ENCODE data around the gene RSU1. TPM values are rescaled to one million over a fixed set of nuclear protein-coding genes. Genes with fewer than 3 reads are reported as not detected.

Gene RSU1
- total RNA-seq, 4 donors from 2014 or later = 41.4 to 58.7 (median 57.4) TPM

- no peak overlapping the region for H3K27ac ChIP-seq
- H3K4me3 ChIP-seq = no peak overlapping the region
- no peaks in the 10 kb centered on the region for H3K9me3 ChIP-seq
- H3K36me3 ChIP-seq = peaks cover 46% of the 10 kb centered on the region
- no peak for DNase-seq (ENCODE audit: low spot score in 2 of 2)
- TF ChIP-seq POLR2A (IDR thresholded peaks at IDR 0.05) (no peak), CTCF (IDR thresholded peaks at IDR 0.05) (no peak), EP300 (IDR thresholded peaks at IDR 0.05) (no peak), POLR2AphosphoS5 (IDR thresholded peaks at IDR 0.05) (no peak)
- H3K27me3 ChIP-seq = no peaks in the 10 kb centered on the region
- H3K4me1 ChIP-seq = no peaks in the 10 kb centered on the region
- 94% methylated on average over 7 of the region's 7 CpGs for WGBS
Measured at GRCh38 chr10:16748749-16749148, 68.5 kb downstream of the RSU1 start.

DNA sequence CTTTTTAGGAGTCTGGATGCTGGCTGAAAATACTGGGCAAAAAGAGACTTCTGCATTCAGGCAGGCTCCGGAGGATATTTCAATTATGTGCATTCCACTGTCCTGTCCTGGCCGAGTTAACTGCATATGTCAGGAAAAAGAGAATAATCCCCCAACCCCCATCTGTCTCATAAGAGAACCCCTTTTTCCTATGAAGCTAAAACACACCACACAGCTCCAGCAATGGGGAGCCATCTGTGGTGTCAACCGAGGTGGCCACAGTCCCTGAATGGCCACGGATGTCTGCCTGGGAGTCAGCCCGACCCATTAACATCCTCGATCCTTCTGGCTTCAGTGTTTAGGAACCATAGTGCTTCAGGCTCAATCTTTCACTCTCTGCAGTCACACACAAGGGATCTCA, 70.4 kb downstream of the RSU1 start:
- H3K36me3 ChIP-seq = peaks cover 37% of the 10 kb centered on the region
- TF ChIP-seq CTCF (IDR thresholded peaks at IDR 0.05) (no peak), POLR2AphosphoS5 (IDR thresholded peaks at IDR 0.05) (no peak), EP300 (IDR thresholded peaks at IDR 0.05) (no peak), POLR2A (IDR thresholded peaks at IDR 0.05) (no peak)
- 89% methylated on average over 6 of the region's 6 CpGs for WGBS

GRCh38 chr10:16745061-16745460, 72.2 kb downstream of the RSU1 start:
- TF ChIP-seq POLR2AphosphoS5 (IDR thresholded peaks at IDR 0.05) (no peak), POLR2A (IDR thresholded peaks at IDR 0.05) (no peak), CTCF (IDR thresholded peaks at IDR 0.05) (no peak), EP300 (IDR thresholded peaks at IDR 0.05) (no peak)
- no peak for DNase-seq (ENCODE audit: low spot score in 2 of 2)
- WGBS = 93% methylated on average over 6 of the region's 6 CpGs
- Histone ChIP-seq H3K36me3 (peaks cover 26% of the 10 kb centered on the region), H3K27me3 (no peaks in the 10 kb centered on the region), H3K4me3 (no peak overlapping the region), H3K9me3 (no peaks in the 10 kb centered on the region), H3K27ac (no peak overlapping the region), H3K4me1 (no peaks in the 10 kb centered on the region)

More for the DNA sequence above, 70.4 kb downstream of the RSU1 start:
- no peak overlapping the region for H3K4me3 ChIP-seq
- no peaks in the 10 kb centered on the region for H3K4me1 ChIP-seq
- H3K27ac ChIP-seq = no peak overlapping the region
- no peak for DNase-seq (ENCODE audit: low spot score in 2 of 2)
- H3K9me3 ChIP-seq = no peaks in the 10 kb centered on the region
- no peaks in the 10 kb centered on the region for H3K27me3 ChIP-seq

GRCh38 chr10:16742165-16742960, 74.9 kb downstream of the RSU1 start:
- Histone ChIP-seq H3K4me1 (no peaks in the 10 kb centered on the region), H3K36me3 (peaks cover 19% of the 10 kb centered on the region), H3K27me3 (no peaks in the 10 kb centered on the region), H3K4me3 (no peak overlapping the region), H3K9me3 (no peaks in the 10 kb centered on the region), H3K27ac (no peak overlapping the region)
- 61% methylated on average over 8 of the region's 8 CpGs for WGBS
- TF ChIP-seq POLR2A (IDR thresholded peaks at IDR 0.05) = no peak
- TF ChIP-seq POLR2AphosphoS5 (IDR thresholded peaks at IDR 0.05) = no peak
- TF ChIP-seq EP300 (IDR thresholded peaks at IDR 0.05) = no peak
- TF ChIP-seq CTCF (IDR thresholded peaks at IDR 0.05) = no peak
- DNase-seq (ENCODE audit: low spot score in 2 of 2) = no peak

DNA sequence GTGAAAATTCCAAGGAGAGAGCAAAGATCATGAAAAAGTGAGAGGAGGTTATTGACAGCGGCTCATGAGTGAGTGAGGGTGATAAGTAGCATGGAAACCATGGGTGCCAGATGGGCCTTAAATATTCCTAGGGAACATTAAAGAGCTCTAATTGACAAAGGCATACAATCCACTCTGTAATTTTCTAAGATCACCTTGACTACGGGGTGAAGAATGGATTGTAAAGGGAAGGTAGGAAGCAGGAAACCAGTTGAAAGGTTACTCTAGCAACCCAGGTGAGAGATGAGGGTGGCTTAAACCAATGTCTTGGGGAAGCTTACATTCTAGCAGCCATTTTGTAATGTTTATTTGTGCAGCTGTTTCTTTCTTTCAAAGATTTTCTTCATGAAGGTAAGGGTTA, 75.7 kb downstream of the RSU1 start:
- no peaks in the 10 kb centered on the region for H3K9me3 ChIP-seq
- no peak for TF ChIP-seq EP300 (IDR thresholded peaks at IDR 0.05)
- TF ChIP-seq POLR2AphosphoS5 (IDR thresholded peaks at IDR 0.05) = no peak
- no peak for TF ChIP-seq POLR2A (IDR thresholded peaks at IDR 0.05)
- TF ChIP-seq CTCF (IDR thresholded peaks at IDR 0.05) = no peak
- H3K27me3 ChIP-seq = no peaks in the 10 kb centered on the region
- H3K36me3 ChIP-seq = peaks cover 13% of the 10 kb centered on the region
- WGBS = 85% methylated on average over 2 of the region's 2 CpGs
- no peak overlapping the region for H3K4me3 ChIP-seq
- no peak overlapping the region for H3K27ac ChIP-seq
- H3K4me1 ChIP-seq = no peaks in the 10 kb centered on the region
- no peak for DNase-seq (ENCODE audit: low spot score in 2 of 2)

Data from suprapubic skin (tissue), 4 donors.